ENCODE results near the gene TLR6. TPM values are rescaled to one million over a fixed set of nuclear protein-coding genes. Genes with fewer than 3 reads are reported as not detected.

The TLR6 gene
- total RNA-seq, 1 experiment from 2014 or later: 0.68 TPM

DNA sequence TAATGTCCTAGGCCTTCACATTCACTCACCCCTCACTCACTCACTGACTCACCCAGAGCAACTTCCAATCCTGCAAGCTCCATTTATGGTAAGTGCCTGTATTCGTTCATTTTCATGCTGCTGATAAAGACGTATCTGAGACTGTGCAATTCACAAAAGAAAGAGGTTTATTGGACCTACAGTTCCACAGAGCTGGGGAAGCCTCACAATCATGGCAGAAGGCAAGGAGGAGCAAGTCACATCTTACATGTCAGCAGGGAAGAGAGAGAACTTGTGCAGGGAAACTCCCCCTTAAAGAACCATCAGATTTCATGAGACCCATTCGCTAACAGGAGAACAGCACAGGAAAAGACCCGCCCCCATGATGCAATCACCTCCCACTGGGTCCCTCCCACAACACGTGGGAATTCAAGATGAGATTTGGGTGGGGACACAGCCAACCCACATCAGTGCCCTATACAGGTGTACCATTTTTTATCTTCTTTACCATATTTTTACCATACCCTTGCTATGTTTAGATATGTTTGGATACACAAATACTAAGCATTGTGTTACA is 33.8 kb downstream of the TLR6 start:
- CTCF ChIA-PET: no interaction called here
- Mint-ChIP-seq H3K9me3 (ENCODE audit: low read depth, unreplicated experiment) (peaks cover 2% of the 10 kb centered on the region), H3K36me3 (ENCODE audit: insufficient read depth, unreplicated experiment) (no peaks in the 10 kb centered on the region), H3K27ac (ENCODE audit: unreplicated experiment) (no peak overlapping the region), H3K4me1 (ENCODE audit: low read depth, unreplicated experiment) (peaks cover 22% of the 10 kb centered on the region), H3K4me3 (ENCODE audit: low read depth, unreplicated experiment) (no peak overlapping the region), H3K27me3 (ENCODE audit: unreplicated experiment) (peaks cover 17% of the 10 kb centered on the region)
- TF ChIP-seq, protein P1, sequence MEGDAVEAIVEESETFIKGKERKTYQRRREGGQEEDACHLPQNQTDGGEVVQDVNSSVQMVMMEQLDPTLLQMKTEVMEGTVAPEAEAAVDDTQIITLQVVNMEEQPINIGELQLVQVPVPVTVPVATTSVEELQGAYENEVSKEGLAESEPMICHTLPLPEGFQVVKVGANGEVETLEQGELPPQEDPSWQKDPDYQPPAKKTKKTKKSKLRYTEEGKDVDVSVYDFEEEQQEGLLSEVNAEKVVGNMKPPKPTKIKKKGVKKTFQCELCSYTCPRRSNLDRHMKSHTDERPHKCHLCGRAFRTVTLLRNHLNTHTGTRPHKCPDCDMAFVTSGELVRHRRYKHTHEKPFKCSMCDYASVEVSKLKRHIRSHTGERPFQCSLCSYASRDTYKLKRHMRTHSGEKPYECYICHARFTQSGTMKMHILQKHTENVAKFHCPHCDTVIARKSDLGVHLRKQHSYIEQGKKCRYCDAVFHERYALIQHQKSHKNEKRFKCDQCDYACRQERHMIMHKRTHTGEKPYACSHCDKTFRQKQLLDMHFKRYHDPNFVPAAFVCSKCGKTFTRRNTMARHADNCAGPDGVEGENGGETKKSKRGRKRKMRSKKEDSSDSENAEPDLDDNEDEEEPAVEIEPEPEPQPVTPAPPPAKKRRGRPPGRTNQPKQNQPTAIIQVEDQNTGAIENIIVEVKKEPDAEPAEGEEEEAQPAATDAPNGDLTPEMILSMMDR (IDR thresholded peaks at IDR 0.05; ENCODE audit: unreplicated experiment): no peak
- DNase-seq: no peak
- BruUV-seq (replicated peaks): no TSS peak
- intact Hi-C loops (cut with micrococcal nuclease; ENCODE audit: unreplicated experiment): no loop called here

DNA sequence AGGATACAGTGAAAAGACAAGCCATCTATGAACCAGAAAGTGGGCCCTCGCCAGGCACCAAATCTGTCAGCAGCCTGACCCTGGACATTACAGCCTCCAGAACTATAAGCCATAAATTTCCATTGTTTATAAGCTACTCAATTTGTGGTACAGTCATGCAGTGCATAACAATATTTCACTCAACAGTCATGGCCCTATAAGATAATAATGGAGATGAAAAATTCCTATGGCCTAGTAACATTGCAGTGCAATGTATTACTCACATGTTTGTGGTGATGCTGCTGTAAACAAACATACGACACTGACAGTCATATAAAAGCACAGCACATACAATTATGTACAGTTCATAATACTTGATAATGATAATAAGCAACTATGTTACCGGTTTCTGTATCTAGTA is 34.9 kb downstream of the TLR6 start:
- TF ChIP-seq, protein P1 (IDR thresholded peaks at IDR 0.05; ENCODE audit: unreplicated experiment): no peak
- peaks cover 22% of the 10 kb centered on the region for H3K4me1 Mint-ChIP-seq (ENCODE audit: low read depth, unreplicated experiment)
- no peak overlapping the region for H3K4me3 Mint-ChIP-seq (ENCODE audit: low read depth, unreplicated experiment)
- BruUV-seq (replicated peaks): no TSS peak
- no peak overlapping the region for H3K27ac Mint-ChIP-seq (ENCODE audit: unreplicated experiment)
- CTCF ChIA-PET: no interaction called here
- no peaks in the 10 kb centered on the region for H3K36me3 Mint-ChIP-seq (ENCODE audit: insufficient read depth, unreplicated experiment)
- peaks cover 2% of the 10 kb centered on the region for H3K9me3 Mint-ChIP-seq (ENCODE audit: low read depth, unreplicated experiment)
- intact Hi-C loops (cut with micrococcal nuclease; ENCODE audit: unreplicated experiment): no loop called here
- peaks cover 17% of the 10 kb centered on the region for H3K27me3 Mint-ChIP-seq (ENCODE audit: unreplicated experiment)
- DNase-seq: no peak

DNA sequence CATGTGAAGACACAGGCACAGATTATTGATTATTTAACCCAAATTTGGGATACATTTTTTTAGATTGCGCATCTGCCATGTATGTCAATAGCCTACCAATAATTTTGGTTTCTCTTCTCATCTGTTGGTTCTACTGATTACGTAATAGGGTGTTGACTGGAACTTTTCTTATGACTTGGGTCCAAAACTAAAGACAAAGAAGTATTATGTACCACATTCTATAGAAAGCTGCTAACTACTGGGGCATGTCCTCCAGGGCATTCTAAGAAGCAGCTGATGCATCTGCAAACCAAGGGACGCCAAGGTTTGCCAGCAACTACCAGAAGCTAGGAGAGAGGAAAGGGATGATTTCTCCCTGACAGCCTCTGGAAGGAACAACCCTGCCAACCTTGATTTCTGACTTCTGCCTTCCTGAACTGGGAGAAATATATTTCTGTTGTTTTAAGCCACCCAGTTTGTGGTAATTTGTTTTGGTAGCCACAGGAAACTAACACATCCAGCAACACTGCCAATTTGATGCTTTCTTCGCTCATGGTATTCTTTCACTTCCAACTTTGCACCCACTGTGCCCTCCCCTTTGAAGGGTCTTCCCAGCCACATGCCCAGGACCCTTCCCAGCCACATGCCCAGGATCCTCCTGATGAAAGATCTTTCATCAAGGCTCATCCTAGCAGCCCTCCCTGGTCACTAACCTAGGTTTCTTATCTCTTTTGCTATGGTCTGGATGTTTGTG is 36.1 kb downstream of the TLR6 start:
- TF ChIP-seq, protein P1 (IDR thresholded peaks at IDR 0.05; ENCODE audit: unreplicated experiment): no peak
- no TSS peak for BruUV-seq (replicated peaks)
- CTCF ChIA-PET: no interaction called here
- Mint-ChIP-seq H3K36me3 (ENCODE audit: insufficient read depth, unreplicated experiment) (no peaks in the 10 kb centered on the region), H3K27me3 (ENCODE audit: unreplicated experiment) (peaks cover 5% of the 10 kb centered on the region), H3K4me1 (ENCODE audit: low read depth, unreplicated experiment) (peaks cover 22% of the 10 kb centered on the region), H3K9me3 (ENCODE audit: low read depth, unreplicated experiment) (peaks cover 2% of the 10 kb centered on the region), H3K27ac (ENCODE audit: unreplicated experiment) (no peak overlapping the region), H3K4me3 (ENCODE audit: low read depth, unreplicated experiment) (no peak overlapping the region)
- intact Hi-C loops (cut with micrococcal nuclease; ENCODE audit: unreplicated experiment): no loop called here
- no peak for DNase-seq

GRCh38 chr4:38819569-38819968 is 37.0 kb downstream of the TLR6 start:
- no peaks in the 10 kb centered on the region for H3K27me3 Mint-ChIP-seq (ENCODE audit: unreplicated experiment)
- H3K27ac Mint-ChIP-seq (ENCODE audit: unreplicated experiment): no peak overlapping the region
- TF ChIP-seq, protein P1 (IDR thresholded peaks at IDR 0.05; ENCODE audit: unreplicated experiment): no peak
- peaks cover 22% of the 10 kb centered on the region for H3K4me1 Mint-ChIP-seq (ENCODE audit: low read depth, unreplicated experiment)
- DNase-seq: no peak
- CTCF ChIA-PET: no interaction called here
- no peaks in the 10 kb centered on the region for H3K36me3 Mint-ChIP-seq (ENCODE audit: insufficient read depth, unreplicated experiment)
- no peak overlapping the region for H3K4me3 Mint-ChIP-seq (ENCODE audit: low read depth, unreplicated experiment)
- no TSS peak for BruUV-seq (replicated peaks)
- peaks cover 2% of the 10 kb centered on the region for H3K9me3 Mint-ChIP-seq (ENCODE audit: low read depth, unreplicated experiment)
- intact Hi-C loops (cut with micrococcal nuclease; ENCODE audit: unreplicated experiment): no loop called here

Data from Calu3 (cell line).